ENCODE results near the gene SLC9A6. TPM values are rescaled to one million over a fixed set of nuclear protein-coding genes. Genes with fewer than 3 reads are reported as not detected.

The SLC9A6 gene
- total RNA-seq, 1 experiment from 2014 or later = 13.0 TPM

DNA sequence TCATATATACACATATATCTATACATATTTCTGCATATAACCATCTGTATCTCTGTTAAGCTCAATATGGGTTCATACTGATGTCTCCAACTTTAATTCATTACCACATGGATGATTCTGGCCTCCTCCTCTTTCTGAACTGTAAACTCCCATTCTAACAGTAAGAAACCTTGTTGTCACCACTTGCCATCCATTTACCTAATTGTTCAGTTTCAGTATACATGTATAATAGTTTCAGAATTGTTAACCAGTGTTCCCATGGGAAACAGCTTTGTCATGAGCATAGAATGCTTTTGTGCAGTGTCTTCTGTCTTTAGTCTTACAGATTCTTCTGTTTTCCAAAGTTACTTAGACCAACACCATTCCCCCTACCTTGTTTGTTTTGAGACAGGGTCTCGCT, 35.9 kb downstream of the SLC9A6 start:
- no peak for DNase-seq (ENCODE audit: low spot score)
- no TSS peak for BruUV-seq (replicated peaks)
- no peaks in the 10 kb centered on the region for H3K36me3 ChIP-seq (ENCODE audit: insufficient read depth, low read length, poor library complexity, severe bottlenecking)
- H3K27me3 ChIP-seq (replicated peaks; ENCODE audit: insufficient read depth, low read depth, low read length, poor library complexity) = no peaks in the 10 kb centered on the region
- ChIA-PET POLR2A (ENCODE audit: low non-redundant PET) (no interaction called here), CTCF (no interaction called here)
- H3K27ac ChIP-seq (ENCODE audit: low read depth, low read length, poor library complexity, severe bottlenecking) = no peak overlapping the region
- no peak overlapping the region for H3K4me3 ChIP-seq (ENCODE audit: low read depth, low read length, poor library complexity, severe bottlenecking)
- TF ChIP-seq, protein P1, sequence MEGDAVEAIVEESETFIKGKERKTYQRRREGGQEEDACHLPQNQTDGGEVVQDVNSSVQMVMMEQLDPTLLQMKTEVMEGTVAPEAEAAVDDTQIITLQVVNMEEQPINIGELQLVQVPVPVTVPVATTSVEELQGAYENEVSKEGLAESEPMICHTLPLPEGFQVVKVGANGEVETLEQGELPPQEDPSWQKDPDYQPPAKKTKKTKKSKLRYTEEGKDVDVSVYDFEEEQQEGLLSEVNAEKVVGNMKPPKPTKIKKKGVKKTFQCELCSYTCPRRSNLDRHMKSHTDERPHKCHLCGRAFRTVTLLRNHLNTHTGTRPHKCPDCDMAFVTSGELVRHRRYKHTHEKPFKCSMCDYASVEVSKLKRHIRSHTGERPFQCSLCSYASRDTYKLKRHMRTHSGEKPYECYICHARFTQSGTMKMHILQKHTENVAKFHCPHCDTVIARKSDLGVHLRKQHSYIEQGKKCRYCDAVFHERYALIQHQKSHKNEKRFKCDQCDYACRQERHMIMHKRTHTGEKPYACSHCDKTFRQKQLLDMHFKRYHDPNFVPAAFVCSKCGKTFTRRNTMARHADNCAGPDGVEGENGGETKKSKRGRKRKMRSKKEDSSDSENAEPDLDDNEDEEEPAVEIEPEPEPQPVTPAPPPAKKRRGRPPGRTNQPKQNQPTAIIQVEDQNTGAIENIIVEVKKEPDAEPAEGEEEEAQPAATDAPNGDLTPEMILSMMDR (conservative IDR thresholded peaks at IDR 0.05; ENCODE audit: low read depth, low read length) = no peak
- no peak for TF ChIP-seq EZH2 (IDR thresholded peaks at IDR 0.05; ENCODE audit: borderline replicate concordance, low read depth, low read length, poor library complexity, severe bottlenecking)
- intact Hi-C loops (cut with micrococcal nuclease; ENCODE audit: unreplicated experiment) = no loop called here
- no peaks in the 10 kb centered on the region for H3K9me3 ChIP-seq (ENCODE audit: low read depth, low read length, poor library complexity, severe bottlenecking)
- no peaks in the 10 kb centered on the region for H3K4me1 ChIP-seq (ENCODE audit: insufficient read depth, low read length, poor library complexity, severe bottlenecking)

DNA sequence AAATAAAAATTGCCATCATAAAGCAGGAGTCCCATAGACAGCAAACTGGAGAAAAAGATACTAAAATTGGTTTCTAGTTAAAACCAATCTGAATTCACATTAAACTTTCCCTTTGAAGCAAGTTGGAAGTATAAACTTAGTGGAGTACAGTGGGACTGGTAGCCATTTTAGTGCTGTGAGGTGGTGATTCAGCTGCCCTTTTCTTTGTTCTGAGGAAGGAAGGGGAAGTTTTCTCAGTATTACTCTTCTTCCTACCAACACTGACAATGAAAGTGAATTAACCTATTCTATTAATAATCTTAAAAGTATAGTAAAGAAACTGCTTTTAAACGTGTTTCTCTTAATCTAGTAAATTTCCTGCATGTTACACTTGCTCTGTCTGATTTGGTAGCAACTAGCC, 36.7 kb downstream of the SLC9A6 start:
- no peaks in the 10 kb centered on the region for H3K36me3 ChIP-seq (ENCODE audit: insufficient read depth, low read length, poor library complexity, severe bottlenecking)
- ChIA-PET POLR2A (ENCODE audit: low non-redundant PET) (no interaction called here), CTCF (no interaction called here)
- no peak overlapping the region for H3K4me3 ChIP-seq (ENCODE audit: low read depth, low read length, poor library complexity, severe bottlenecking)
- BruUV-seq (replicated peaks) = no TSS peak
- H3K27me3 ChIP-seq (replicated peaks; ENCODE audit: insufficient read depth, low read depth, low read length, poor library complexity) = no peaks in the 10 kb centered on the region
- intact Hi-C loops (cut with micrococcal nuclease; ENCODE audit: unreplicated experiment) = no loop called here
- H3K27ac ChIP-seq (ENCODE audit: low read depth, low read length, poor library complexity, severe bottlenecking) = no peak overlapping the region
- DNase-seq (ENCODE audit: low spot score) = no peak
- H3K9me3 ChIP-seq (ENCODE audit: low read depth, low read length, poor library complexity, severe bottlenecking) = no peaks in the 10 kb centered on the region
- H3K4me1 ChIP-seq (ENCODE audit: insufficient read depth, low read length, poor library complexity, severe bottlenecking) = no peaks in the 10 kb centered on the region
- no peak for TF ChIP-seq EZH2 (IDR thresholded peaks at IDR 0.05; ENCODE audit: borderline replicate concordance, low read depth, low read length, poor library complexity, severe bottlenecking)
- TF ChIP-seq, protein P1 (conservative IDR thresholded peaks at IDR 0.05; ENCODE audit: low read depth, low read length) = no peak

DNA sequence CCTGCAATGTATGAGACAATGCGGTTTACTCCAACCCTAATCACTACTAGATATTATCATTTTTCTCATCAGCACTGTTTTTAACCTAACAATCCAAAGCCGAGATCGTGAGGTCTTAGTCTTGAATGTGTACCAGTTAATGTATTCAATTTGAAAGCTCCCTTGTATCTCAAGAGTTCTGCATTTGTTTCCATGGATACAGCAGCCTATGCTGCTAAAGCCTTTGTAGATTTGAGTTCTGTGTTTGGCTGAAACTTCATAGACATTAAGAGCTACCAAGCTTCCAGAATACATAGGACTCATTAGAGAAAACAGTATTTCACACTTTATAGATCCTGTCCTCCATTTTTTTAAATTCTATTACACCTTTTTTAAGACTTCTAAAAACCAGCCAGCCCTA, 39.9 kb downstream of the SLC9A6 start:
- no TSS peak for BruUV-seq (replicated peaks)
- no peak overlapping the region for H3K27ac ChIP-seq (ENCODE audit: low read depth, low read length, poor library complexity, severe bottlenecking)
- intact Hi-C loops (cut with micrococcal nuclease; ENCODE audit: unreplicated experiment) = no loop called here
- no peaks in the 10 kb centered on the region for H3K36me3 ChIP-seq (ENCODE audit: insufficient read depth, low read length, poor library complexity, severe bottlenecking)
- TF ChIP-seq, protein P1 (conservative IDR thresholded peaks at IDR 0.05; ENCODE audit: low read depth, low read length) = no peak
- no peak for TF ChIP-seq EZH2 (IDR thresholded peaks at IDR 0.05; ENCODE audit: borderline replicate concordance, low read depth, low read length, poor library complexity, severe bottlenecking)
- no peaks in the 10 kb centered on the region for H3K27me3 ChIP-seq (replicated peaks; ENCODE audit: insufficient read depth, low read depth, low read length, poor library complexity)
- H3K4me1 ChIP-seq (ENCODE audit: insufficient read depth, low read length, poor library complexity, severe bottlenecking) = no peaks in the 10 kb centered on the region
- H3K9me3 ChIP-seq (ENCODE audit: low read depth, low read length, poor library complexity, severe bottlenecking) = no peaks in the 10 kb centered on the region
- no peak for DNase-seq (ENCODE audit: low spot score)
- ChIA-PET POLR2A (ENCODE audit: low non-redundant PET) (no interaction called here), CTCF (no interaction called here)
- no peak overlapping the region for H3K4me3 ChIP-seq (ENCODE audit: low read depth, low read length, poor library complexity, severe bottlenecking)

Measured in A673 (cell line).